ENCODE measurements around the gene GALNS. TPM values are rescaled to one million over a fixed set of nuclear protein-coding genes. Genes with fewer than 3 reads are reported as not detected.

The GALNS gene
- polyA plus RNA-seq, 1 donor from 2014 or later: 19.4 TPM

- Histone ChIP-seq H3K27me3 (ENCODE audit: insufficient read depth, low read depth, low read length) (no peaks in the 10 kb centered on the region), H3K4me2 (ENCODE audit: low read length) (no peak overlapping the region), H3K9ac (ENCODE audit: low read length) (no peak overlapping the region), H3K79me2 (replicated peaks; ENCODE audit: insufficient read depth, low read length) (no peaks in the 10 kb centered on the region), H3F3A (ENCODE audit: insufficient read depth, low read length, poor library complexity, severe bottlenecking) (no peaks in the 10 kb centered on the region), H4K20me1 (ENCODE audit: insufficient read depth) (no peaks in the 10 kb centered on the region), H3K9me2 (ENCODE audit: insufficient read depth, low read length) (no peaks in the 10 kb centered on the region), H3K27ac (ENCODE audit: low read length) (no peak overlapping the region), H3K4me3 (ENCODE audit: low read length) (no peak overlapping the region), H3K9me3 (ENCODE audit: low read length) (no peaks in the 10 kb centered on the region), H2AFZ (ENCODE audit: low read depth, low read length) (no peak overlapping the region), H3K36me3 (ENCODE audit: insufficient read depth, low read length) (no peaks in the 10 kb centered on the region)
- TF ChIP-seq EP300 (conservative IDR thresholded peaks at IDR 0.05; ENCODE audit: poor library complexity, severe bottlenecking): no peak
- no peak for TF ChIP-seq POLR2AphosphoS5 (IDR thresholded peaks at IDR 0.05)
- no peak for TF ChIP-seq MXI1 (conservative IDR thresholded peaks at IDR 0.05; ENCODE audit: poor library complexity, severe bottlenecking)
- TF ChIP-seq, protein P1, sequence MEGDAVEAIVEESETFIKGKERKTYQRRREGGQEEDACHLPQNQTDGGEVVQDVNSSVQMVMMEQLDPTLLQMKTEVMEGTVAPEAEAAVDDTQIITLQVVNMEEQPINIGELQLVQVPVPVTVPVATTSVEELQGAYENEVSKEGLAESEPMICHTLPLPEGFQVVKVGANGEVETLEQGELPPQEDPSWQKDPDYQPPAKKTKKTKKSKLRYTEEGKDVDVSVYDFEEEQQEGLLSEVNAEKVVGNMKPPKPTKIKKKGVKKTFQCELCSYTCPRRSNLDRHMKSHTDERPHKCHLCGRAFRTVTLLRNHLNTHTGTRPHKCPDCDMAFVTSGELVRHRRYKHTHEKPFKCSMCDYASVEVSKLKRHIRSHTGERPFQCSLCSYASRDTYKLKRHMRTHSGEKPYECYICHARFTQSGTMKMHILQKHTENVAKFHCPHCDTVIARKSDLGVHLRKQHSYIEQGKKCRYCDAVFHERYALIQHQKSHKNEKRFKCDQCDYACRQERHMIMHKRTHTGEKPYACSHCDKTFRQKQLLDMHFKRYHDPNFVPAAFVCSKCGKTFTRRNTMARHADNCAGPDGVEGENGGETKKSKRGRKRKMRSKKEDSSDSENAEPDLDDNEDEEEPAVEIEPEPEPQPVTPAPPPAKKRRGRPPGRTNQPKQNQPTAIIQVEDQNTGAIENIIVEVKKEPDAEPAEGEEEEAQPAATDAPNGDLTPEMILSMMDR (IDR thresholded peaks at IDR 0.05; ENCODE audit: poor library complexity, severe bottlenecking): no peak
- no peak for TF ChIP-seq EZH2 (IDR thresholded peaks at IDR 0.05; ENCODE audit: borderline replicate concordance, insufficient read depth, low read length, poor library complexity, severe bottlenecking)
- no peak for TF ChIP-seq REST (IDR thresholded peaks at IDR 0.05; ENCODE audit: borderline replicate concordance)
- no peak for TF ChIP-seq TAF1 (IDR thresholded peaks at IDR 0.05; ENCODE audit: low read depth)
- TF ChIP-seq RAD21 (conservative IDR thresholded peaks at IDR 0.05): no peak
Observed at GRCh38 chr16:88897696-88898425, 41.1 kb upstream of the GALNS start.

DNA sequence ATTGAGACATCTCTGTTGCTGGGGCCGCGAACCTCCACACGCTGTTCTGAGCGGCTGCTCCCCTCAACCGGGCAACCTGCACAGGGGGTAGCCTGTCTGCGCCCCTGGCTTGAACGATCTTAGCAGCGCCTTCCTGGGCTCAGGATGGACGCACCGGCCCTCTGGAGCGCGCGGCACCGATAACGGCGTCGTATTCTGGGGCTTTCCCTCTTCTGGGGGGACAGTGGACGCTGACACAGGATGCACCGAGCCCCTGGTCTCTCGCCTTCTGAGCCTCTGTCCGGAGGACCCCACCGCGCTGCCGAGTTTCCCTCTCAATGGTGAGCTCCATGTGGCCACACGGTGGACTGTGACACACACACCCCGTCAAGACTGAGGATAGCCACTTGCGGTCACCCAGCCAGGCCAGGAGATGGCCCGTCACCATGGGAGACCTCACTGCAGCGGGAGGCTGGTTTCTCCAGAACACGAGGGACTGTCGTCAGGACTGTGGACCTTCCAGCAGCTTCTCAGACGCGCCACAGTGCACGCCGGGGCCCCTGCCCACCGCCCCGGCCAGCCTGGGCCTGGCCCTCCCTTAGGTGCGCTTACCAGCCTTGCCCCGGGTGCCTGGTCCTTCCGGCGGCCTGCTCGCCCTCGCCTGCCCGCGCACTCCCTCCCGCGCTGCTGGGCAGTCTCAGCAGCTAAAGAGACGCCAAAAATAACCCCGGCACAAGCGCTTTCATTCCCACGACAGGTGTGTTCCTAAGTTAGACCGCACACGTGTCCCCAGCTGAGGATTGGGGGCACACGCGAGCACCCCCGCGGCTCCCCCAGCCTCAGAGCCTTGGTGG lies 39.7 kb upstream of the GALNS start:
- Histone ChIP-seq H3K27me3 (ENCODE audit: insufficient read depth, low read depth, low read length) (no peaks in the 10 kb centered on the region), H3K79me2 (replicated peaks; ENCODE audit: insufficient read depth, low read length) (no peaks in the 10 kb centered on the region), H3K27ac (ENCODE audit: low read length) (no peak overlapping the region), H3K9ac (ENCODE audit: low read length) (no peak overlapping the region), H3F3A (ENCODE audit: insufficient read depth, low read length, poor library complexity, severe bottlenecking) (no peaks in the 10 kb centered on the region), H3K9me3 (ENCODE audit: low read length) (no peaks in the 10 kb centered on the region), H3K9me2 (ENCODE audit: insufficient read depth, low read length) (no peaks in the 10 kb centered on the region), H3K4me2 (ENCODE audit: low read length) (no peak overlapping the region), H3K36me3 (ENCODE audit: insufficient read depth, low read length) (no peaks in the 10 kb centered on the region), H3K4me3 (ENCODE audit: low read length) (no peak overlapping the region), H4K20me1 (ENCODE audit: insufficient read depth) (no peaks in the 10 kb centered on the region), H2AFZ (ENCODE audit: low read depth, low read length) (no peak overlapping the region)
- no peak for TF ChIP-seq EP300 (conservative IDR thresholded peaks at IDR 0.05; ENCODE audit: poor library complexity, severe bottlenecking)
- TF ChIP-seq POLR2AphosphoS5 (IDR thresholded peaks at IDR 0.05): no peak
